OCI-M2 (cell line): Measurements from ENCODE around the gene PMFBP1.

ENCODE experiments used
- DNase-seq: peaks from one replicate; lab custom pipeline; 2025; ENCODE audit not compliant: unreplicated experiment; lab: John Stamatoyannopoulos, UW

The PMFBP1 gene, protein sequence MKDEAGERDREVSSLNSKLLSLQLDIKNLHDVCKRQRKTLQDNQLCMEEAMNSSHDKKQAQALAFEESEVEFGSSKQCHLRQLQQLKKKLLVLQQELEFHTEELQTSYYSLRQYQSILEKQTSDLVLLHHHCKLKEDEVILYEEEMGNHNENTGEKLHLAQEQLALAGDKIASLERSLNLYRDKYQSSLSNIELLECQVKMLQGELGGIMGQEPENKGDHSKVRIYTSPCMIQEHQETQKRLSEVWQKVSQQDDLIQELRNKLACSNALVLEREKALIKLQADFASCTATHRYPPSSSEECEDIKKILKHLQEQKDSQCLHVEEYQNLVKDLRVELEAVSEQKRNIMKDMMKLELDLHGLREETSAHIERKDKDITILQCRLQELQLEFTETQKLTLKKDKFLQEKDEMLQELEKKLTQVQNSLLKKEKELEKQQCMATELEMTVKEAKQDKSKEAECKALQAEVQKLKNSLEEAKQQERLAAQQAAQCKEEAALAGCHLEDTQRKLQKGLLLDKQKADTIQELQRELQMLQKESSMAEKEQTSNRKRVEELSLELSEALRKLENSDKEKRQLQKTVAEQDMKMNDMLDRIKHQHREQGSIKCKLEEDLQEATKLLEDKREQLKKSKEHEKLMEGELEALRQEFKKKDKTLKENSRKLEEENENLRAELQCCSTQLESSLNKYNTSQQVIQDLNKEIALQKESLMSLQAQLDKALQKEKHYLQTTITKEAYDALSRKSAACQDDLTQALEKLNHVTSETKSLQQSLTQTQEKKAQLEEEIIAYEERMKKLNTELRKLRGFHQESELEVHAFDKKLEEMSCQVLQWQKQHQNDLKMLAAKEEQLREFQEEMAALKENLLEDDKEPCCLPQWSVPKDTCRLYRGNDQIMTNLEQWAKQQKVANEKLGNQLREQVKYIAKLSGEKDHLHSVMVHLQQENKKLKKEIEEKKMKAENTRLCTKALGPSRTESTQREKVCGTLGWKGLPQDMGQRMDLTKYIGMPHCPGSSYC

GRCh38 chr16:72172105-72173034 lies at the start of gene PMFBP1:
Gene PMFBP1, minus strand, starts transcription at chr16:72172155. Its CDS starts 947 bp downstream, at chr16:72171208.
- no peak for DNase-seq

DNA sequence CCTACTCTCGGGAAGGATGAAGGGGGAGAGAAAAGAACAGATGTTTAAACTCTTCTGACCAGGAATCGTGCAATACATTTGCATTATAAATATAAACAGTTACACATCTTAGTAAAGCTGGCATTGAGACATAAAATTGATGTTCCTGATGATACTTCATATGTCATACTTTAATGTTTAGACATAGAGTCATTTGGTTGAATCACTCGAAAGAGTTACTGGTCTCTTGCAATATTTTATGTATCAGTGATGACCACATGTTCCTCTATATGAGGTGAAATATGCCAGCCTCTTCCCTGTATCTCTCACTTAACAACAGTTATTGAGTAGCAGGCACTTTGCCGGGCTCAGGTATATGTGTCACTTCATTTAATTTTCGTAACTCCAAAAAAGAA lies 49.7 kb upstream of the PMFBP1 start:
- no peak for DNase-seq

GRCh38 chr16:72220875-72221629 lies 49.1 kb upstream of the PMFBP1 start:
- no peak for DNase-seq

GRCh38 chr16:72219282-72219681 lies 47.3 kb upstream of the PMFBP1 start:
- DNase-seq = no peak

- no peak for DNase-seq
These were observed 44.8 kb upstream of the PMFBP1 start for GRCh38 chr16:72216767-72217166.

DNA sequence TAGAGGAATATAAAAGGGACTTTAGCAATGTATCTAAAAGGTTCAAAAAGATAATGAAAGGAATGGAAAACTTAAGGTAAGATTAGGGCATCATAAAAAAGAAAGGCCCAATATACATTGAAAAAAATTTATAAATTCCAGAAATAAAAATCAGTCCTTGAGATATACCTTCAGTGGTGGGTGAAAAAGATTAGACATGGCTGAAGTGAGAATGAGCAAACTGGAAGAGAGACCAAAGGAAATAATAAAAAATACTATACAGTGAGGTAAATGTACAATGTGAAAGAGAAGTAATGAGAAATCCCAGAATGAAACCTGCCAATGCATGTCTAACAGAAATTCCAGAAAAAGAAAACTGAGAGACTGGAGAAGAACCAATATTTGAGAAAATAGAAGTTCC lies 42.9 kb upstream of the PMFBP1 start:
- DNase-seq = no peak

- DNase-seq = no peak
These were observed 39.2 kb upstream of the PMFBP1 start for GRCh38 chr16:72211110-72211509.

- DNase-seq = no peak
These were observed 38.6 kb upstream of the PMFBP1 start for GRCh38 chr16:72210555-72210954.

- DNase-seq = no peak
These were observed 38.1 kb upstream of the PMFBP1 start for GRCh38 chr16:72210072-72210471.

DNA sequence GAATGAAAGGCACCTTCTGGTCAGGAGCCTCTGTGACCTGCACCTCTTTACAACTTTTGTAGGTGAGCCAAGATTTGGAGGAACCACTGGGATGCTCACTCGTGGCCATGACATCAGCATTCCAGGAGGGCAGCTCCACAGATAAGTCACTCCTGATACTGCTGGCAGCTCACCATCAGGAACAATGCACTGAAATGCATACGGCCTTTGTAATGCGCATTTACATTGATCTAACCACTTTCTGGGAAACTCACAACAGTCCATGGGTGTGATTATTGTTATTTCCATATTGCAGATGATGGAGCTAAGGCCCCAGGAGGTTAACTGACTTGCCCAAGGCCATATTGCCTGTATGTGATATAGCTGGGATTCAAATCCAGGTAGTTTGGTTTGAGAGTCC lies 34.3 kb upstream of the PMFBP1 start:
- no peak for DNase-seq

GRCh38 chr16:72203401-72203800 lies 31.4 kb upstream of the PMFBP1 start:
- no peak for DNase-seq

GRCh38 chr16:72202014-72202413 lies 30.1 kb upstream of the PMFBP1 start:
- no peak for DNase-seq

- no peak for DNase-seq
These were observed 29.4 kb upstream of the PMFBP1 start for GRCh38 chr16:72201387-72201786.

DNA sequence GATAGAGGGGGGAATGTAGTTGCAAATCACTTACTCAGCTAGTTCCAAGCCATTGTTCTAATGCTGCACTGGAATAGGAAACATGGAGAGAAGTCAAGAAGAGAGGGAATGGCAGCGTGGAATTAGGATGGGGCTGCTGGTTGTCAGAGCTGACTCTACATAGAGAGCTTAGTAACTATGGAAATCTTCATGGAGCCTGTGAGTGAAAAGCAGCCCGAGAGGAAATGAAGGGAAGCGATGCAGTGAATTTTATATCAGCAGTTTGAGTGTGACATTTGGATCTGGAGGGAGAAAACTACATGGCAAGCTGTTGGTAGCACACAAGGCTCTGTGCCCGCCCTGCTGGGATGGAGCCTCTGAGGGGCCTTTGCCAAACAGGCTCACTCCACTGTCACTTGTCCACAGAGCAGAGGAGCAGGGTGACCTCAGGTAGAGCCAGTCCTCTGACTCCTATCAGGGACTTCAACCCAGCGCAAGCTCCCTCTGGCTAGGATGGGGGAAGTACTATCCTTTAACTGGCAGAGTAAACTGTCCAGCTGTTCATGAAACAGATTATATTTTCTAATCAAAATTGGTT lies 27.9 kb upstream of the PMFBP1 start:
- DNase-seq = no peak

DNA sequence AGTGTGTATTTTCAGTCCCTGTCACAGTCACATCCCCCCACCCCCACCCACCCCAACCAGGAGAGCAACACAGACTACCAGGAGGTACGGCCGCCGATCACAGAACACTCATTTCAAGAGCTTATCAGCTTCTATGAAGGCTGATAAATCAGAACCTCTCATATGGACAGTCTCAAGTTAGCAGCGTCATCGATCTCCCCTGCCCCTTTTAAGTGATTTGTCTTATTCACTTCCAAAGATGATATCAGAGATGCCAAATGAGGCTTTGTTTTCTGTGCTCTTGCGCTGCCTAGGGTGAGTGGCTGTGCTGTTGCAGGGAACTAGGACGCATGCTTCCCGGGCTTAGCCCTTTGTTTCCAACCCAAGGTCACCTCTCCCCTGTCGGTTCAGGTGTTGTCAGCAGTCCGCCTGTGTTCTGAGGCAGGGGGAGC lies 26.8 kb upstream of the PMFBP1 start:
- DNase-seq = no peak

GRCh38 chr16:72198021-72198711 lies 26.2 kb upstream of the PMFBP1 start:
- no peak for DNase-seq

- DNase-seq = no peak
These were observed 25.6 kb upstream of the PMFBP1 start for GRCh38 chr16:72197545-72197944.

- DNase-seq = no peak
These were observed 23.7 kb upstream of the PMFBP1 start for GRCh38 chr16:72195609-72196008.

DNA sequence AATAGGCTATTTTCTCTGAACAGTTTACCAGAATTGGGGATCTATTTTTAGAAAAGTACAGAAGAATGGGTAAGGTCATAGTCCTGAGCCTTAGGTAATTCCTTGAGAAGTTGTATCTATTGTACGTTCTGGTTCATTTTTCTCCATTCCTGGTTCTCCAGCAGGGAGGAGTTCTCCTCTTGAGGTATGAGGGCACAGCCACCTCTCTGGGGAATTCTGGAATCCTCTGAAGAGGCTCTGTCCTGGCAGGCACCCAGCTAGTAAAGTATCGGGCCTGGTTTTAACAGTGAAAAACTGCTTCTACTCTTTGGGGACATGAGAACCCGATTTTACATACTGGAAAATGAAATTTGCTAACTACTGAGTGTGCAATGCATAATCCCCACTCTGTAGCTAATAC lies 19.6 kb upstream of the PMFBP1 start:
- no peak for DNase-seq
